Fibroblast of lung (primary cell): ENCODE data around the gene RCAN2.

Experiments
- EZH2 ChIP-seq: IDR thresholded peaks from 2 replicates; pipeline ENCODE4 v1.5.1; 2012; ENCODE audit warnings: low read length, control low read depth, mild to moderate bottlenecking; ENCODE audit errors: missing control alignments
- TF ChIP-seq, protein P1 (sequence below), 2 donors: IDR thresholded peaks in 1 of 2; conservative IDR thresholded peaks in 1 of 2; 1 replicate in 1 of 2; 2 replicates in 1 of 2; pipeline ENCODE4 v1.5.1; 2011 to 2012; ENCODE audit warnings: low read length in 2 of 2, control low read depth in 1 of 2, inconsistent platforms in 1 of 2, low read depth in 1 of 2, mild to moderate bottlenecking in 1 of 2

DNA sequence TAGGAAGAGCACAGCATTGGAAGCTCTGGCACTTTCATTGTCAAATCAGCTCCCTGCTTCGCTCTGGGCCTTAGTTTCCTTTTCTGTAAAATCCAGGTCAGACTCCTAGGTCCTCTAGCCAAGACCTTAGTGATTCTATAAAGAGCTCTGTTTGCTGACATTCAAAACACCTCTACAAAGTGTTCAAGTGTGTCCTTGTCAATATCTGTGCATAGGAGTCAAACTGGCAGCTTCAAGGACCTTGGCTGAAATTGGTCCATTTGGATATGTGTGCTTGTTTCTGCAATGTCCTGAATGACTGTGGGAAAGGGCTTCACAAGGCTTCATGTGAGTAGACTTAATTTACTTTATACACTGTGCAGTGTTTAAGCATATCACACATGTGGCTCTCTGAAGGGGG, 246.6 kb downstream of the RCAN2 start:
- TF ChIP-seq, protein P1, sequence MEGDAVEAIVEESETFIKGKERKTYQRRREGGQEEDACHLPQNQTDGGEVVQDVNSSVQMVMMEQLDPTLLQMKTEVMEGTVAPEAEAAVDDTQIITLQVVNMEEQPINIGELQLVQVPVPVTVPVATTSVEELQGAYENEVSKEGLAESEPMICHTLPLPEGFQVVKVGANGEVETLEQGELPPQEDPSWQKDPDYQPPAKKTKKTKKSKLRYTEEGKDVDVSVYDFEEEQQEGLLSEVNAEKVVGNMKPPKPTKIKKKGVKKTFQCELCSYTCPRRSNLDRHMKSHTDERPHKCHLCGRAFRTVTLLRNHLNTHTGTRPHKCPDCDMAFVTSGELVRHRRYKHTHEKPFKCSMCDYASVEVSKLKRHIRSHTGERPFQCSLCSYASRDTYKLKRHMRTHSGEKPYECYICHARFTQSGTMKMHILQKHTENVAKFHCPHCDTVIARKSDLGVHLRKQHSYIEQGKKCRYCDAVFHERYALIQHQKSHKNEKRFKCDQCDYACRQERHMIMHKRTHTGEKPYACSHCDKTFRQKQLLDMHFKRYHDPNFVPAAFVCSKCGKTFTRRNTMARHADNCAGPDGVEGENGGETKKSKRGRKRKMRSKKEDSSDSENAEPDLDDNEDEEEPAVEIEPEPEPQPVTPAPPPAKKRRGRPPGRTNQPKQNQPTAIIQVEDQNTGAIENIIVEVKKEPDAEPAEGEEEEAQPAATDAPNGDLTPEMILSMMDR (conservative IDR thresholded peaks at IDR 0.05 in 1 of 2, IDR thresholded peaks at IDR 0.05 in 1 of 2; ENCODE audit: low read depth in 1 of 2, low read length in 2 of 2): no peak
- no peak for TF ChIP-seq EZH2
